CD14-positive monocyte (primary cell): ENCODE data around the gene ANKRD1. TPM values are rescaled to one million over a fixed set of nuclear protein-coding genes. Genes with fewer than 3 reads are reported as not detected.
A peak's percentile ranks its signal among the peaks of the same experiment; 100 is the strongest.

Experiments
- DNase-seq, 3 donors: peaks; one replicate each; pipeline ENCODE4 v3.0.0-alpha.2; 2011 to 2022
- H2AFZ ChIP-seq: 2 replicates; pipeline ENCODE4 v1.6.0; 2012; ENCODE audit warnings: mild to moderate bottlenecking, low read depth, low read length, inconsistent platforms; ENCODE audit not compliant: insufficient read depth, poor library complexity, severe bottlenecking
- H3K27ac ChIP-seq, 2 donors: 1 replicate in 1 of 2; 2 replicates in 1 of 2; pipeline ENCODE4 v1.5.1; 2012 to 2013; ENCODE audit warnings: low read length in 2 of 2, control low read depth in 1 of 2, inconsistent platforms in 1 of 2, low read depth in 1 of 2, mild to moderate bottlenecking in 1 of 2
- H3K27me3 ChIP-seq, 2 donors: one replicate each; pipeline versions ENCODE4 v1.6.0 to v1.6.1; 2011 to 2013; ENCODE audit warnings: low read length in 2 of 2; ENCODE audit not compliant: control insufficient read depth in 2 of 2, insufficient read depth in 2 of 2
- H3K36me3 ChIP-seq, 2 donors: replicated peaks in 1 of 2; 1 replicate in 1 of 2; 2 replicates in 1 of 2; pipeline versions ENCODE4 v1.5.1 to v1.6.1; 2012 to 2013; ENCODE audit warnings: low read length in 2 of 2, control low read depth in 1 of 2, inconsistent platforms in 1 of 2, mild to moderate bottlenecking in 1 of 2; ENCODE audit not compliant: insufficient read depth in 2 of 2, control insufficient read depth in 1 of 2
- H3K4me1 ChIP-seq, 2 donors: 1 replicate in 1 of 2; 2 replicates in 1 of 2; pipeline versions ENCODE4 v1.5.1 to v1.6.1; 2012 to 2013; ENCODE audit warnings: low read length in 2 of 2, control low read depth in 1 of 2, inconsistent platforms in 1 of 2, mild to moderate bottlenecking in 1 of 2, moderate library complexity in 1 of 2; ENCODE audit not compliant: insufficient read depth in 2 of 2, control insufficient read depth in 1 of 2
- H3K4me2 ChIP-seq: replicated peaks from 2 replicates; pipeline ENCODE3; 2012; ENCODE audit warnings: low read length, moderate library complexity, mild to moderate bottlenecking; ENCODE audit not compliant: poor library complexity, severe bottlenecking; ENCODE audit errors: extremely low read depth
- H3K4me3 ChIP-seq, 3 experiments: fragments of 200-600 bp in 1 of 3; sonication (generic) in 1 of 3; replicated peaks in 1 of 3; 1 replicate in 2 of 3; 2 replicates in 1 of 3; pipeline ENCODE4 v1.5.1; 2011 to 2013; ENCODE audit warnings: low read length in 3 of 3, mild to moderate bottlenecking in 3 of 3, control low read depth in 2 of 3, low read depth in 2 of 3, inconsistent platforms in 1 of 3, moderate library complexity in 1 of 3
- H3K79me2 ChIP-seq: 2 replicates; pipeline ENCODE4 v1.6.0; 2012; ENCODE audit warnings: mild to moderate bottlenecking, control low read depth, inconsistent platforms, low read length, moderate library complexity; ENCODE audit not compliant: insufficient read depth
- H3K9ac ChIP-seq: 2 replicates; pipeline ENCODE4 v1.6.0; 2017; ENCODE audit warnings: low read length, mild to moderate bottlenecking; ENCODE audit not compliant: insufficient read depth, poor library complexity, severe bottlenecking
- H3K9me3 ChIP-seq, 2 donors: replicated peaks in 1 of 2; 1 replicate in 1 of 2; 2 replicates in 1 of 2; pipeline versions ENCODE4 v1.5.1 to v1.6.1; 2012 to 2013; ENCODE audit warnings: low read length in 2 of 2, control low read depth in 1 of 2; ENCODE audit not compliant: control insufficient read depth in 1 of 2, insufficient read depth in 1 of 2
- H4K20me1 ChIP-seq: 2 replicates; pipeline ENCODE4 v1.6.0; 2012; ENCODE audit warnings: mild to moderate bottlenecking, low read length, control low read depth, moderate library complexity; ENCODE audit not compliant: insufficient read depth
- H3K27ac Mint-ChIP-seq, 7 donors: one replicate each; pipeline ENCODE4 v1.8.0; 2020; ENCODE audit warnings: mild to moderate bottlenecking in 7 of 7, mixed read lengths in 7 of 7, moderate library complexity in 6 of 7, inconsistent platforms in 2 of 7
- H3K27me3 Mint-ChIP-seq, 3 donors: one replicate each; pipeline ENCODE4 v1.8.0; 2021 to 2022; ENCODE audit warnings: low read depth in 3 of 3, mild to moderate bottlenecking in 3 of 3, mixed read lengths in 3 of 3, moderate library complexity in 3 of 3, inconsistent platforms in 1 of 3
- H3K36me3 Mint-ChIP-seq, 2 donors: one replicate each; pipeline ENCODE4 v1.8.0; 2020; ENCODE audit warnings: mixed read lengths in 2 of 2, inconsistent platforms in 1 of 2, mild to moderate bottlenecking in 1 of 2
- H3K4me1 Mint-ChIP-seq: one replicate; pipeline ENCODE4 v1.8.0; 2020; ENCODE audit warnings: mild to moderate bottlenecking, mixed read lengths
- H3K4me3 Mint-ChIP-seq, 2 donors: one replicate each; pipeline ENCODE4 v1.8.0; 2020; ENCODE audit warnings: mild to moderate bottlenecking in 2 of 2, mixed read lengths in 2 of 2, moderate library complexity in 1 of 2
- H3K9me3 Mint-ChIP-seq, 7 donors: one replicate each; pipeline ENCODE4 v1.8.0; 2020 to 2022; ENCODE audit warnings: mixed read lengths in 7 of 7, mild to moderate bottlenecking in 6 of 7, moderate library complexity in 6 of 7, inconsistent platforms in 2 of 7
- WGBS: methylation state at CpG from one replicate; pipeline ENCODE4 v1.1.5; 2013; ENCODE audit warnings: missing lambda C conversion rate; ENCODE audit not compliant: insufficient coverage; 5-methylcytosine and 5-hydroxymethylcytosine counted together
- intact Hi-C, 2 donors: fragments of 100-400 bp; cut with micrococcal nuclease; formaldehyde crosslinking; loops; one replicate each; pipeline versions ENCODE4 v1.15.0 to v1.15.1; 2023
- polyA plus RNA-seq, 3 donors: library from polyadenylated mRNA; depleted of rRNA in 1 of 3; unstranded in 2 of 3; stranded (reverse) in 1 of 3; fragments of 300-500 nt in 2 of 3; fragments of >200 nt in 1 of 3; fragmentation: Illumina TruSeq in 2 of 3; gene quantifications; 1 replicate in 2 of 3; 2 replicates in 1 of 3; pipeline ENCODE4 v1.2.3, GENCODE V29; 2012 to 2021
- small RNA-seq: library from RNA; depleted of rRNA; stranded (forward); fragments of <200 nt; gene quantifications from one replicate; pipeline ENCODE3, GENCODE V24; 2012; ENCODE audit warnings: low read depth; ENCODE audit not compliant: insufficient read length
- TF ChIP-seq, protein P1 (sequence below): fragments of 200-600 bp; IDR thresholded peaks from one replicate; pipeline ENCODE4 v1.8.0; 2022; ENCODE audit warnings: antibody characterized with exemption, mild to moderate bottlenecking

The ANKRD1 gene
- polyA plus RNA-seq, 3 donors, result not detected

DNA sequence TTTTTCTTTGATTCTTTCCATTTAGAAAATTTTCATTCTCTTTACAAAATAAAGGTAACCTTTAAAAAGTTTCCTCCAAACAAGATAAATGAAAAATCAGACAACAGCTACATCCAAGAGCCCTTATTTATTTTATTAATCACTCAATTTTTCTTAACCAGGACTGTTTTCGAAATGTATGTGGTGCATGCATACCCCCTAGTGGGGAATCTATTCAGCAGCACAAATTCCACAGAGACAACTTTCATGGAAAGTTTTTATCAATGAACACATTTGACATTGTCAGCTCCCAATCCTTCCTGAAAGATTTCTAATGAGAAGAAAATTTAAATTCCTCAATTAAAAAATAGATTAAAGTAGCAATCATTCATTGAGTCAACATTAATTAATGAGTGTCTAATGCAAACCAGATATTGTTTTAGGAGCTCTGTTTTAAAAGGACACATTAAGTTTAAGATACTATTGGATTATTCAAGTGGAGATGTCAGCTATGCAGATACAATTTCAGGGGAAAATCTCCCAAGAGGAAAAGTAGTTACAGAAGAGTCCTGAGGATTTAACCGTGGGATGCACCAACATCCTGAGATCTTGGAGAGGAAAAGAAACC is 57.9 kb downstream of the ANKRD1 start:
- 57% methylated on average over 1 of the region's 2 CpGs for WGBS
- no peak overlapping the region for H2AFZ ChIP-seq
- no peaks in the 10 kb centered on the region for H3K9me3 ChIP-seq
- peaks cover 11 to 20% of the 10 kb centered on the region in 2 donors for H3K4me1 ChIP-seq
- peaks cover 0 to 9% of the 10 kb centered on the region in 2 donors for H3K27me3 ChIP-seq
- TF ChIP-seq, protein P1, sequence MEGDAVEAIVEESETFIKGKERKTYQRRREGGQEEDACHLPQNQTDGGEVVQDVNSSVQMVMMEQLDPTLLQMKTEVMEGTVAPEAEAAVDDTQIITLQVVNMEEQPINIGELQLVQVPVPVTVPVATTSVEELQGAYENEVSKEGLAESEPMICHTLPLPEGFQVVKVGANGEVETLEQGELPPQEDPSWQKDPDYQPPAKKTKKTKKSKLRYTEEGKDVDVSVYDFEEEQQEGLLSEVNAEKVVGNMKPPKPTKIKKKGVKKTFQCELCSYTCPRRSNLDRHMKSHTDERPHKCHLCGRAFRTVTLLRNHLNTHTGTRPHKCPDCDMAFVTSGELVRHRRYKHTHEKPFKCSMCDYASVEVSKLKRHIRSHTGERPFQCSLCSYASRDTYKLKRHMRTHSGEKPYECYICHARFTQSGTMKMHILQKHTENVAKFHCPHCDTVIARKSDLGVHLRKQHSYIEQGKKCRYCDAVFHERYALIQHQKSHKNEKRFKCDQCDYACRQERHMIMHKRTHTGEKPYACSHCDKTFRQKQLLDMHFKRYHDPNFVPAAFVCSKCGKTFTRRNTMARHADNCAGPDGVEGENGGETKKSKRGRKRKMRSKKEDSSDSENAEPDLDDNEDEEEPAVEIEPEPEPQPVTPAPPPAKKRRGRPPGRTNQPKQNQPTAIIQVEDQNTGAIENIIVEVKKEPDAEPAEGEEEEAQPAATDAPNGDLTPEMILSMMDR, result peak; percentile 81
- Mint-ChIP-seq H3K27me3 (peaks cover 12 to 19% (median 18%) of the 10 kb centered on the region in 3 donors), H3K9me3 (no peaks in the 10 kb centered on the region), H3K4me1 (peaks cover 19% of the 10 kb centered on the region), H3K27ac (no peak overlapping the region), H3K4me3 (no peak overlapping the region), H3K36me3 (no peaks in the 10 kb centered on the region)
- peak in 2 of 3 donors; percentile 37 to 38 for DNase-seq
- H3K36me3 ChIP-seq, result no peaks in the 10 kb centered on the region
- no peak overlapping the region for H3K4me3 ChIP-seq
- no peak overlapping the region for H3K27ac ChIP-seq
- H3K4me2 ChIP-seq, result no peak overlapping the region
- intact Hi-C loops, result loop anchor here (5.0 to 10.0 kb wide), 2 partner anchors 1068 to 1071 kb away; no protein-coding TSS in a partner anchor
- H4K20me1 ChIP-seq, result no peaks in the 10 kb centered on the region
- H3K9ac ChIP-seq, result no peak overlapping the region
- no peaks in the 10 kb centered on the region for H3K79me2 ChIP-seq

Small RNAs within 50 kb of the gene (small RNA-seq; reads per million reads assigned to genes)
- gene RF00019 (not detected), gene RNU6-740P (not detected)

Other genes with a start within 250 kb of the ANKRD1 start
- gene HTR7, start 63.0 kb downstream of the ANKRD1 start, polyA plus RNA-seq, result 1 to 10 TPM in 2 of 3 donors, under 1 TPM in 1; 0.95 to 1.6 (median 1.1) TPM
- gene RPP30, start 49.1 kb downstream of the ANKRD1 start, polyA plus RNA-seq, result 10 to 100 TPM; 24.9 to 42.9 (median 40.3) TPM